DOHH2 (cell line): ENCODE measurements around the gene WNK1.

Experiments
- H3F3A ChIP-seq: fragments of 200-600 bp; sonication (generic), shearing (Covaris generic); 2 replicates; pipeline ENCODE4 v1.6.0; 2016; ENCODE audit warnings: antibody characterized with exemption, mild to moderate bottlenecking; ENCODE audit not compliant: control insufficient read depth, insufficient read depth
- H3K27ac ChIP-seq: fragments of 200-600 bp; sonication (generic); 2 replicates; pipeline ENCODE4 v1.5.1; 2014; ENCODE audit warnings: low read depth, mild to moderate bottlenecking, low read length, moderate library complexity
- H3K27me3 ChIP-seq: fragments of 200-600 bp; sonication (generic); 2 replicates; pipeline ENCODE4 v1.6.1; 2014; ENCODE audit warnings: mild to moderate bottlenecking, low read length, mixed read lengths; ENCODE audit not compliant: control insufficient read depth
- H3K36me3 ChIP-seq: fragments of 200-600 bp; sonication (generic); 2 replicates; pipeline ENCODE4 v1.6.1; 2014; ENCODE audit warnings: mild to moderate bottlenecking, low read length, moderate library complexity, mixed read lengths; ENCODE audit not compliant: control insufficient read depth
- H3K4me1 ChIP-seq: fragments of 200-600 bp; sonication (generic); 2 replicates; pipeline ENCODE4 v1.6.1; 2014; ENCODE audit warnings: mild to moderate bottlenecking, low read length, mixed read lengths; ENCODE audit not compliant: control insufficient read depth
- H3K4me2 ChIP-seq: fragments of 200-600 bp; sonication (generic); 2 replicates; pipeline ENCODE4 v1.6.0; 2014; ENCODE audit warnings: mild to moderate bottlenecking, low read length, moderate library complexity
- H3K4me3 ChIP-seq: fragments of 200-600 bp; sonication (generic); 2 replicates; pipeline ENCODE4 v1.5.1; 2014; ENCODE audit warnings: mild to moderate bottlenecking, low read length, mixed read lengths
- H3K79me2 ChIP-seq: fragments of 200-600 bp; sonication (generic); 2 replicates; pipeline ENCODE4 v1.6.1; 2014; ENCODE audit warnings: mild to moderate bottlenecking, low read length, mixed read lengths; ENCODE audit not compliant: control insufficient read depth
- H3K9me2 ChIP-seq: fragments of 200-600 bp; sonication (generic); replicated peaks from 2 replicates; pipeline ENCODE4 v1.6.1; 2014; ENCODE audit warnings: mild to moderate bottlenecking, low read length, mixed read lengths; ENCODE audit not compliant: control insufficient read depth
- H3K9me3 ChIP-seq: fragments of 200-600 bp; sonication (generic); 2 replicates; pipeline ENCODE4 v1.6.1; 2014; ENCODE audit warnings: antibody characterized with exemption, low read length, mixed read lengths; ENCODE audit not compliant: control insufficient read depth, insufficient read depth
- H4K20me1 ChIP-seq: fragments of 200-600 bp; sonication (generic); 2 replicates; pipeline ENCODE4 v1.6.0; 2014; ENCODE audit warnings: low read depth, mild to moderate bottlenecking, antibody characterized with exemption, low read length, moderate library complexity; ENCODE audit not compliant: control insufficient read depth, insufficient read depth
- CTCF ChIP-seq: fragments of 200-600 bp; sonication (generic); IDR thresholded peaks from one replicate; pipeline ENCODE4 v1.5.1; 2014; ENCODE audit warnings: antibody characterized with exemption, mild to moderate bottlenecking, low read depth, low read length; ENCODE audit not compliant: poor library complexity, severe bottlenecking
- EZH2phosphoT487 ChIP-seq: fragments of 200-600 bp; sonication (generic); IDR thresholded peaks from 2 replicates; pipeline ENCODE4 v1.6.1; 2017; ENCODE audit warnings: borderline replicate concordance, mild to moderate bottlenecking, antibody characterized with exemption, low read length, moderate library complexity, mixed read lengths

WNK1 gene

GRCh38 chr12:870378-870777, 118.0 kb downstream of the WNK1 start:
- H3K4me2 ChIP-seq, result no peak overlapping the region
- no peaks in the 10 kb centered on the region for H3K79me2 ChIP-seq
- no peak overlapping the region for H3K4me3 ChIP-seq
- no peak for TF ChIP-seq EZH2phosphoT487
- no peak for TF ChIP-seq CTCF
- no peak overlapping the region for H3K27ac ChIP-seq
- H3F3A ChIP-seq, result peaks cover 4% of the 10 kb centered on the region; the same call in 1 of the 2 replicates
- H3K9me2 ChIP-seq, result no peaks in the 10 kb centered on the region
- no peaks in the 10 kb centered on the region for H3K4me1 ChIP-seq
- no peaks in the 10 kb centered on the region for H3K9me3 ChIP-seq
- H3K36me3 ChIP-seq, result peaks cover 58% of the 10 kb centered on the region
- H3K27me3 ChIP-seq, result no peaks in the 10 kb centered on the region
- no peaks in the 10 kb centered on the region for H4K20me1 ChIP-seq

- H3F3A ChIP-seq, result peaks cover 7% of the 10 kb centered on the region; the same call in 1 of the 2 replicates
- H3K27ac ChIP-seq, result no peak overlapping the region
- no peaks in the 10 kb centered on the region for H3K9me3 ChIP-seq
- H3K36me3 ChIP-seq, result peaks cover 53% of the 10 kb centered on the region
- H3K27me3 ChIP-seq, result no peaks in the 10 kb centered on the region
- H3K4me1 ChIP-seq, result no peaks in the 10 kb centered on the region
- no peak overlapping the region for H3K4me2 ChIP-seq
- no peaks in the 10 kb centered on the region for H4K20me1 ChIP-seq
- no peaks in the 10 kb centered on the region for H3K9me2 ChIP-seq
- H3K4me3 ChIP-seq, result no peak overlapping the region
- H3K79me2 ChIP-seq, result no peaks in the 10 kb centered on the region
- TF ChIP-seq EZH2phosphoT487 (no peak), CTCF (no peak)
These were observed 121.6 kb downstream of the WNK1 start for GRCh38 chr12:873954-874353.

GRCh38 chr12:879641-880040, 127.3 kb downstream of the WNK1 start:
- Histone ChIP-seq H3K4me1 (no peaks in the 10 kb centered on the region), H3K9me2 (no peaks in the 10 kb centered on the region), H3K9me3 (no peaks in the 10 kb centered on the region), H3F3A (peaks cover 6% of the 10 kb centered on the region; the same call in 1 of the 2 replicates), H3K4me2 (no peak overlapping the region), H3K27ac (no peak overlapping the region), H3K79me2 (no peaks in the 10 kb centered on the region), H4K20me1 (no peaks in the 10 kb centered on the region), H3K4me3 (no peak overlapping the region), H3K27me3 (no peaks in the 10 kb centered on the region), H3K36me3 (peaks cover 75% of the 10 kb centered on the region)
- no peak for TF ChIP-seq EZH2phosphoT487
- no peak for TF ChIP-seq CTCF
